CD4-positive, alpha-beta T cell (primary cell): Measurements from ENCODE around the gene OPRL1. TPM values are rescaled to one million over a fixed set of nuclear protein-coding genes. Genes with fewer than 3 reads are reported as not detected.
"Not testable (repeated sequence)": the region's sequence is repeated elsewhere in the genome, so short reads cannot be mapped to it uniquely, and the experiment has no call there.

Experiments used
- ATAC-seq: fragments of 200-7000 bp; cut with Tn5 transposase; one replicate; pipeline ENCODE4 v1.10.0; 2022; ENCODE audit warnings: mild to moderate bottlenecking; ENCODE audit not compliant: poor library complexity
- CTCF ChIA-PET: fragments of 350-600 bp; sonication (Branson Sonifier 250); formaldehyde crosslinking; loops from one replicate; lab custom pipeline; 2021; ENCODE audit warnings: antibody characterized with exemption, inconsistent platforms; lab: Charles Lee
- POLR2A ChIA-PET: fragments of 350-600 bp; sonication (Branson Sonifier 250); formaldehyde crosslinking; loops from one replicate; lab custom pipeline; 2021; ENCODE audit warnings: antibody characterized with exemption, inconsistent platforms; lab: Charles Lee
- DNase-seq, 14 experiments: peaks; one replicate each; pipeline ENCODE4 v3.0.0-alpha.2; 2013 to 2020; ENCODE audit warnings: mixed read lengths in 2 of 14
- H3K27ac ChIP-seq, 2 donors: one replicate each; pipeline versions ENCODE4 v1.5.1 to v1.7.0; 2013; ENCODE audit warnings: low read length in 2 of 2, low read depth in 1 of 2, mild to moderate bottlenecking in 1 of 2
- H3K27me3 ChIP-seq, 2 experiments: 1 replicate in 1 of 2; 2 replicates in 1 of 2; pipeline versions ENCODE4 v1.6.1 to v1.7.0; 2013; ENCODE audit warnings: low read length in 2 of 2, control low read depth in 1 of 2, mild to moderate bottlenecking in 1 of 2, moderate library complexity in 1 of 2; ENCODE audit not compliant: insufficient read depth in 2 of 2, control insufficient read depth in 1 of 2
- H3K36me3 ChIP-seq: one replicate; pipeline ENCODE4 v1.6.1; 2013; ENCODE audit warnings: low read length, control low read depth; ENCODE audit not compliant: insufficient read depth
- H3K4me1 ChIP-seq: one replicate; pipeline ENCODE4 v1.6.1; 2013; ENCODE audit warnings: low read length, control low read depth; ENCODE audit not compliant: insufficient read depth
- H3K4me3 ChIP-seq: one replicate; pipeline ENCODE4 v1.5.1; 2013; ENCODE audit warnings: mild to moderate bottlenecking, low read length, moderate library complexity
- H3K9me3 ChIP-seq, 2 experiments: 1 replicate in 1 of 2; 2 replicates in 1 of 2; pipeline versions ENCODE4 v1.6.1 to v1.7.0; 2013; ENCODE audit warnings: low read length in 2 of 2, mild to moderate bottlenecking in 2 of 2, control low read depth in 1 of 2, moderate library complexity in 1 of 2; ENCODE audit not compliant: control insufficient read depth in 1 of 2, insufficient read depth in 1 of 2
- H3K27ac Mint-ChIP-seq: one replicate; pipeline ENCODE4 v1.8.0; 2020; ENCODE audit warnings: mixed read lengths
- H3K27me3 Mint-ChIP-seq: one replicate; pipeline ENCODE4 v1.8.0; 2021; ENCODE audit warnings: mixed read lengths
- H3K36me3 Mint-ChIP-seq: one replicate; pipeline ENCODE4 v1.8.0; 2021; ENCODE audit warnings: low read depth, mixed read lengths
- H3K4me1 Mint-ChIP-seq: one replicate; pipeline ENCODE4 v1.8.0; 2021; ENCODE audit warnings: low read depth, mixed read lengths
- H3K4me3 Mint-ChIP-seq: one replicate; pipeline ENCODE4 v1.8.0; 2020; ENCODE audit warnings: mild to moderate bottlenecking, mixed read lengths
- H3K9me3 Mint-ChIP-seq: one replicate; pipeline ENCODE4 v1.8.0; 2020; ENCODE audit warnings: mixed read lengths
- intact Hi-C, 2 experiments: fragments of 100-400 bp; cut with DNase I in 1 of 2; cut with micrococcal nuclease in 1 of 2; formaldehyde crosslinking; loops; one replicate each; pipeline versions ENCODE4 v1.15.1 to v1.9.0; 2023 to 2025; cut with DNase I, micrococcal nuclease
- total RNA-seq, 174 experiments: library from RNA in 2 of 174; stranded (reverse) in 2 of 174; gene quantifications; one replicate each; pipeline ENCODE4 v1.2.3 and lab custom pipeline; 2021 to 2026
- TF ChIP-seq, protein P1 (sequence below): fragments of 200-600 bp; IDR thresholded peaks from one replicate; pipeline ENCODE4 v1.8.0; 2022; ENCODE audit warnings: antibody characterized with exemption, mild to moderate bottlenecking

OPRL1 gene
- total RNA-seq, 2 experiments from 2014 or later, result 1.0 to 1.2 TPM

DNA sequence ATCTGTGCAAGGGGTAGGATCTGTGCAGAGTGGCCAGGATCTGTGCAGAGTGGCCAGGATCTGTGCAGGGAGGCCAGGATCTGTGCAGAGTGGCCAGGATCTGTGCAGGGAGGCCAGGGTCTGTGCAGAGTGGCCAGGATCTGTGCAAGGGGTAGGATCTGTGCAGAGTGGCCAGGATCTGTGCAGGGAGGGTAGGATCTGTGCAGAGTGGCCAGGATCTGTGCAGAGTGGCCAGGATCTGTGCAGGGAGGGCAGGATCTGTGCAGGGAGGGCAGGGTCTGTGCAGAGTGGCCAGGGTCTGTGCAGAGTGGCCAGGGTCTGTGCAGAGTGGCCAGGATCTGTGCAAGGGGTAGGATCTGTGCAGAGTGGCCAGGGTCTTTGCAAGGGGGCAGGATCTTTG lies 8.7 kb downstream of the OPRL1 start:
- H3K27ac ChIP-seq, H3K4me3 ChIP-seq, CTCF ChIA-PET, H3K27me3 ChIP-seq, ATAC-seq, intact Hi-C loops, H3K4me1 ChIP-seq, H3K4me3 Mint-ChIP-seq, H3K27me3 Mint-ChIP-seq, POLR2A ChIA-PET, H3K36me3 ChIP-seq, H3K27ac Mint-ChIP-seq, DNase-seq, H3K9me3 Mint-ChIP-seq, H3K36me3 Mint-ChIP-seq: not testable (repeated sequence)
- peaks cover 8 to 20% of the 10 kb centered on the region in 2 experiments for H3K9me3 ChIP-seq
- peaks cover 10% of the 10 kb centered on the region for H3K4me1 Mint-ChIP-seq

DNA sequence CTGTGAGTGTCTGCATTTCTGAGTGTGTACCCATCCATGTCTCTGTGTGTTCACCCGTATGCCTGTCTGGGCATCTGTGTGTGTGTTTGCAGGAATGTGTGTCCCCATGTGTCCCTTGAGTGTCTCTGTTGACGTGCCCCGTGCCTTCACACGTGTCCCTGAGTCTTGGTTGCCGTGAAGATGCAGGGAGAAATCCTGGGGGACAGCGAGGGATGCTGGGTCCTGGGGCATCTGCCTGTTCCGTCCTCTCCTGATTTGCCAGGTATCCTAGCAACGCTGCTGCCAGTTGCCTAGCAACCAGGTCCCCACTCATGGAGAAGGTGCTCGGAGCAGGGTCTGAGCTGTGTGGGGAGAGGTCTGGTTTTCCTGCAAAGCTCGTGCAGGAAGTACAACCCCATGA lies 10.3 kb downstream of the OPRL1 start:
- no peak overlapping the region for H3K27ac Mint-ChIP-seq

GRCh38 chr20:64091340-64091739 lies 11.5 kb downstream of the OPRL1 start:
- ATAC-seq, result no peak
- Mint-ChIP-seq H3K27me3 (no peaks in the 10 kb centered on the region), H3K4me3 (no peak overlapping the region), H3K9me3 (no peaks in the 10 kb centered on the region), H3K27ac (no peak overlapping the region), H3K36me3 (no peaks in the 10 kb centered on the region), H3K4me1 (peaks cover 5% of the 10 kb centered on the region)
- TF ChIP-seq, protein P1, sequence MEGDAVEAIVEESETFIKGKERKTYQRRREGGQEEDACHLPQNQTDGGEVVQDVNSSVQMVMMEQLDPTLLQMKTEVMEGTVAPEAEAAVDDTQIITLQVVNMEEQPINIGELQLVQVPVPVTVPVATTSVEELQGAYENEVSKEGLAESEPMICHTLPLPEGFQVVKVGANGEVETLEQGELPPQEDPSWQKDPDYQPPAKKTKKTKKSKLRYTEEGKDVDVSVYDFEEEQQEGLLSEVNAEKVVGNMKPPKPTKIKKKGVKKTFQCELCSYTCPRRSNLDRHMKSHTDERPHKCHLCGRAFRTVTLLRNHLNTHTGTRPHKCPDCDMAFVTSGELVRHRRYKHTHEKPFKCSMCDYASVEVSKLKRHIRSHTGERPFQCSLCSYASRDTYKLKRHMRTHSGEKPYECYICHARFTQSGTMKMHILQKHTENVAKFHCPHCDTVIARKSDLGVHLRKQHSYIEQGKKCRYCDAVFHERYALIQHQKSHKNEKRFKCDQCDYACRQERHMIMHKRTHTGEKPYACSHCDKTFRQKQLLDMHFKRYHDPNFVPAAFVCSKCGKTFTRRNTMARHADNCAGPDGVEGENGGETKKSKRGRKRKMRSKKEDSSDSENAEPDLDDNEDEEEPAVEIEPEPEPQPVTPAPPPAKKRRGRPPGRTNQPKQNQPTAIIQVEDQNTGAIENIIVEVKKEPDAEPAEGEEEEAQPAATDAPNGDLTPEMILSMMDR, result no peak
- no peak for DNase-seq
- ChIA-PET POLR2A (no interaction called here), CTCF (interaction anchor here (0.5 kb wide), 1 partner anchor 487 kb away, joined by 3 read pairs; no protein-coding TSS in a partner anchor)
- Histone ChIP-seq H3K4me1 (peaks cover 4% of the 10 kb centered on the region), H3K36me3 (no peaks in the 10 kb centered on the region), H3K27me3 (no peaks in the 10 kb centered on the region), H3K4me3 (no peak overlapping the region), H3K9me3 (peaks cover 8 to 20% of the 10 kb centered on the region in 2 experiments), H3K27ac (no peak overlapping the region)
- intact Hi-C loops, result no loop called here

More for the DNA sequence above, 10.3 kb downstream of the OPRL1 start:
- Mint-ChIP-seq H3K4me1 (peaks cover 5% of the 10 kb centered on the region), H3K9me3 (no peaks in the 10 kb centered on the region), H3K27me3 (no peaks in the 10 kb centered on the region), H3K36me3 (no peaks in the 10 kb centered on the region), H3K4me3 (no peak overlapping the region)
- Histone ChIP-seq H3K27me3 (no peaks in the 10 kb centered on the region), H3K9me3 (peaks cover 8 to 20% of the 10 kb centered on the region in 2 experiments), H3K27ac (no peak overlapping the region), H3K36me3 (no peaks in the 10 kb centered on the region), H3K4me3 (no peak overlapping the region), H3K4me1 (no peaks in the 10 kb centered on the region)
- intact Hi-C loops, result no loop called here
- TF ChIP-seq, protein P1, result no peak
- POLR2A ChIA-PET, result no interaction called here
- no peak for DNase-seq
- CTCF ChIA-PET, result no interaction called here
- ATAC-seq, result no peak

DNA sequence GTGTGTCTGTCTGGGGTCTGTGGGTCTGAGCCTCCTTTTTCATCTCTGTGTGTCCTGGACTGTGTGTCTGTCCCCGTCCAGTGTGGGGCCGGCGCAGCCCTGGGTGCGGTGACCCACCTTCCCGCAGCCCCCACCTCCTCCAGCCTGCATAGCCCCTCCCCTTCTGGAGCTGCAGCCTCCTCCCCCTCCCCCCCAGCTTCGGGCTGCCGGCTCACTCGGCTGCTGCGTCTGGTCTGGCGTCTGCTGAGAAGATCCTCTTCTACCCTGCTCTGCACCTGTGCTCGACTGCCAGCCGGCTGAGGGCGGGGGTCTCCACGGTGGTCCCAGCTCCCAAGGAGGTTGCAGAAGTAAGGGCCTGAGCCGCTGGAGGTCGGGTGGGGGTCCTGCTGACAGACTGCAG lies 11.9 kb downstream of the OPRL1 start:
- no peak overlapping the region for H3K27ac ChIP-seq
- H3K36me3 ChIP-seq, result no peaks in the 10 kb centered on the region
- Mint-ChIP-seq H3K27me3 (no peaks in the 10 kb centered on the region), H3K36me3 (no peaks in the 10 kb centered on the region), H3K4me1 (peaks cover 5% of the 10 kb centered on the region), H3K9me3 (no peaks in the 10 kb centered on the region), H3K27ac (no peak overlapping the region), H3K4me3 (no peak overlapping the region)
- ChIA-PET POLR2A (no interaction called here), CTCF (interaction anchor here (0.5 kb wide), 1 partner anchor 488 kb away, joined by 3 read pairs; no protein-coding TSS in a partner anchor)
- DNase-seq (no peak), ATAC-seq (no peak)
- intact Hi-C loops, result no loop called here
- TF ChIP-seq, protein P1, result no peak
- no peak overlapping the region for H3K4me3 ChIP-seq
- H3K4me1 ChIP-seq, result peaks cover 4% of the 10 kb centered on the region
- no peaks in the 10 kb centered on the region for H3K27me3 ChIP-seq
- peaks cover 8 to 17% of the 10 kb centered on the region in 2 experiments for H3K9me3 ChIP-seq
